SHP77 (cell line): ENCODE measurements around the gene MIGA1.
"Not testable (repeated sequence)": the region's sequence is repeated elsewhere in the genome, so short reads cannot be mapped to it uniquely, and the experiment has no call there.

Experiments used
- DNase-seq, 2 experiments: peaks; one replicate each; lab custom pipeline; 2025; lab: John Stamatoyannopoulos, UW

The MIGA1 gene

DNA sequence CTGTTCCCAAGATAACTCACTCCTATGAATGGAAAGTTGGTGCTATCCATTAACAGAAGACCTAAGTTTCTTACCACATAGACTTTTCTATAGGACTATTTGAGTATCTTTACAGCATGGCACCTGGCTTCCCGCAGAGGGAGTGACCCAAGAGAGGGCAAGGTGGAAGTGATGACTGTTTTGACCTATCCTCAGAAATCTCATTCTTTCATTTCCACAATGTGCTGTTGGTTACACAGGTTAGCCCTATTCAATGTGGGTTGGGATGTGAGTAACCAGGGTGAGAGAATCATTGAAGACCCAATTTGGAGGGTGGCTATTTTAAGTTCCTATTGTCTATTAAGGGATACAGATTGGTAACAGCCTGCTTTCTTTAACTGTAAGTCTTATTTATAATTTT, 70.6 kb downstream of the MIGA1 start:
- no peak for DNase-seq

DNA sequence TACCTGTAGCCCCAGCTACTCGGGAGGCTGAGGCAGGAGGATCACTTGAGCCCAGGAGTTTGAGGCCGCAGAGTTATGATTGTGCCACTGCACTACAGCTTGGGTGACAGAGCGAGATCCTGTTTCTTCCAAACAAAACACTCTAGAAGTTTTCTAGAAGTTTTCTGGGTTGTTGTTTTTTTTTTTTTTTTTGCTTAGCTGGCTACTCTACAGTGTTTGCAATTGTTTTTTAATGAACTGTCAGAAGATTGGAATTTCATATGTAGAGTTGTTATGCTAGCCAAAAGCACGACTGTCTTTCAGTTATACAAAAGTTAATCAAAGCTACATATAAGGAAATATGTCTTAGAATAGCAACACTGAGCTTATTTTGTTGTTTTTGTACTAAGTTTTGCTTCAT, 78.1 kb downstream of the MIGA1 start:
- no peak for DNase-seq

DNA sequence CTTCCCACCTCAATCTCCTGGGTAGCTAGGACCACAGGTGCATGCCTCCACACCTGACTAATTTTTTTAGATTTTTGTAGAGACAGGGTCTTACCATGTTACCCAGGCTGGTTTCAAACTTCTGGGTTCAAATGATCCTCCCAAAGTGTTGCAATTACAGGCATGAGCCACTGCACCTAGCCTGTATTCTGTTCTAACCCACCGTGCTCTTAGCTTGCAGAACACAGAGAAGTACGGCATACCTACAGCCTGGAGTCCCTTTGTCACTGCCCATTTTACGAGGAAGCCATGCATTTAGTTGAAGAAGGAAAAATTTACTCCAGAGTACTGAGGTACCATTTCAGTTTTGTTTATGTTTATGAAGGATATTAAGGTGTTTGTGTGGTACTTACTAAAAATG, 79.3 kb downstream of the MIGA1 start:
- no peak for DNase-seq

DNA sequence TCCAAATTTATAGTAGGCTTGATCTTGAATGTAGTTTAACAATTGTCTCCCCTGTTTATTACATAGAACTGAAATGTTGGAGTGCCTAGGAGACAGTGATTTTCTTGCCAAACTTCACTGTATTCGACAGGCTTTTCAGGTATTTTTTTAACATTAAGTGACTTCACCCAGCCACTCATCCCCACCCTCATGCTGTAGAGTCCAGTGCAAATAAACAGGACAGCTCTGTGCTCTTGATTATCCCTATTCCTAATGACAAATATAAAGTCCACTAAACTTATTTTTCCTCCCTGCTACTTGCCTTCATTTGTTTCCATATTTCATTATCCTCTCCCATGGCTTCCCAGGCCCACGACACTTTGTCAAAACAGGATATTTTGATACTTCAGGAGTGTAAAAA, 79.8 kb downstream of the MIGA1 start:
- DNase-seq: no peak

DNA sequence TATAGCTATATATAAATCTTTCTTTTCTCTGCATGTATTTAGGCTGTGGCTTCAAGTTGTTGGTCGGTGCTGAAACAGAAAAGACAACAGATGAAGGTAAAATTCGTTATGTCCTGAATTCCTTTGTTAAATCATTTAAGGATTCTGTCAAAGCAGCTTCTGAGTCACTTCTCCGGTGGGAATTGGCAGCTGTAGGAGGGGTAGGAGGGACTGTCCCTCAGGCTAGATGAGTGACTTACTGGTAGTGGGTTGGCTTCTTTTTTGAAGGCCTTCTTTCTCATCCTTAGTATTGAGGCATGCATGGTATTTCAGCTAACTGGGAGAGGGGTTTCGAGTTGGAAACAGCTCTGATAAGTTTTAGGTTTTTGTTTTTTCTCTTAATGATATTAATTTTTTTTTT, 86.8 kb downstream of the MIGA1 start:
- no peak for DNase-seq

DNA sequence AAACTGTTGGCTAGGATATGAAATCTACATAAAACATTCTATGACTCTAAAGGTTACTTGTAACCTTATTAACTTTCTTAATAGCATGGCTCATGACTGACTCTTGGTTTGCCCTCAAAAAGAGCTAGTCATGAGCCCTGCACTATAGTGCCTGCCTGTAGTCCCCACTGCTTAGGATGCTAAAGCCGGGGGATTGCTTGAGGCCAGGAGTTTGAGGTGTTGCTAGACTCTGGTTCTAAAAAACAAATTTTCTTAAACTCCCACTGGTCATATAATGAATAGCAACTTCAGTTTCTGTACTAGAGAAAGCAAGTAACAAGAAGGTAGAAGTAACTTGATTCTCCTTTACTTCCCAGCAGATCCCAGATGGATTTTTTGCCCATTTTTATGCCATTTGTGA, 93.2 kb downstream of the MIGA1 start:
- no peak for DNase-seq

DNA sequence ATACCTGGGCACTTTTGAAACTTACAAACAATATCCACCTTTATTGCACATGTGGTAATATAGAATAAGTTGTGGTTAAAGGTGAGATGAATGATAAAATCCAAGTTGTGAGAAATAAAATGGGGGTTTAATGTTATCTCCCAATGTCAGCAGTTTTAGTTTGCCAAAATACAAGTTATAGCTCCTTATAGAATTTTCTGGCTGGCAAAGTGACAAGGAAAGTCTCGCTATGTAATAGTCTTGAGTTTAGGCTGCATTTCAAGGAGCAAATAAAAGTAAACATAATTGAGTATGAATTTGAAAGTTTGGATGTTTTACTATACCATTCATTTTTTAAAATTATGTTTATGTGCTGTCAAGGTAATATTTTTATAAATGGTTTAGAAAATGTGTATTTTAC, 94.0 kb downstream of the MIGA1 start:
- no peak for DNase-seq

DNA sequence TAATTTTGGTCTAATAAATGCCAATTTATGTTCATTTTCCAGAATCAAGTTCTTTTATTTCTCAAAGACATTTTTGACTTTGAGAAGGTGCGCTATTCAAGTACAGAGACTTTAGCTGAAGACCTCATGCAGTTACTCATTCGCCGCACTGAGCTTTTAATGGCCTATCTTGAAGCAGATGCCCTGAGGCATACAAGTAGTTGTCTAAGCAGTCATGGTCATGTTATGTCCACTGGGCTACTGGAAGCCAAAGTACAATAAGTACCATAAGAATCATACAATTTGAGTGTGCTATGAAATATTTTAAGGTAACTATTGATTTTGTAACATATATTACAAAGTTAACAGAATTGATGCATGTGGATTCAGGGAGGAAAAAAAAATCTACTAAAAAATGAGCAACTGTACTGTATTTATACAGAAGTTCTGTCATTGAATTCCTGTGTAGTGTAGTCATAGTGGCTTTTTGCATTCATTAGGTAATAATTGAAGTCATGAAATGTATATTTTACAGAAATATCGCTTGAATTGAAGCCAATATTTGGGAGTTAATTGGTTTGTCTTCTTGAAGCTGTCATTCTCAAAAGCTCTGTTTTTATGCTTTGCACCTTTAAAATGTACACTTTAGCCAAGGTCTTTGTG, 95.5 kb downstream of the MIGA1 start:
- no peak for DNase-seq

DNA sequence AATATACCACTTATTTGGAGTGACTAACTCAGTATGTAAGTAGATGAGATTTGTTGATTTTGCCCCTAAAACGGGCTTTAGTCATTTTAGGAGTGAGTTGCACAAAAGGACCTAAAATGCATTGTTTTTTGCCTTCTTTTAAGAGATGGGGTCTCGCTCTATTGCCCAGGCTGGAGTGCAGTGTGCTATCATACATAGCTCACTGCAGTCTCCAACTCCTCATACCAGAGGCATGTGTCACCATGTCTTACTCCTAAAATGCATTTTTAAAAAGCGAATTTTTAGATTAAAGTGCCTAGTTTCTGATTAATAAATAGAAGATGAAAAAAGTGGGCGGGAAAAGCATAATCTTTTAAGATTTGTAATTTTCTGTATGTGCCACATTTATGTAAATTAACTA, 97.4 kb downstream of the MIGA1 start:
- DNase-seq: no peak

DNA sequence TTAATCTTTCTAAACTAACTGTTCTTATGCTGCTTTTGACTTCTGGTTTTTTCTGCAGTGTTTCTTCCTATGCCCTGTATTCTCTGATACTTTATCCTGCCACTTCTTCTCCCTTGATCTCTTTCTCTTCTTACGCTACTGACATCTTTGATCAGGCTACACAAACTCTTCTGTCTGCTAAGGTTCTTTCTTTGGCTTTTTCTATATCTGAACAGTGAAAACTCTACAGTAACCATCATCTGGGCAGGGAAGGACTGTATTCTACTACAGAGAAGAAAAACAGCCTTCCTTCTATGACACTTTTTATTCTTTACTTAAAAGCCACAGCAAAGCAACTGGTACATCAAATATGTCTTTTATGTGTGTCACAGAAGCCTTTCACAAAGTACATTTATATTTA, 101.6 kb downstream of the MIGA1 start:
- no peak for DNase-seq

DNA sequence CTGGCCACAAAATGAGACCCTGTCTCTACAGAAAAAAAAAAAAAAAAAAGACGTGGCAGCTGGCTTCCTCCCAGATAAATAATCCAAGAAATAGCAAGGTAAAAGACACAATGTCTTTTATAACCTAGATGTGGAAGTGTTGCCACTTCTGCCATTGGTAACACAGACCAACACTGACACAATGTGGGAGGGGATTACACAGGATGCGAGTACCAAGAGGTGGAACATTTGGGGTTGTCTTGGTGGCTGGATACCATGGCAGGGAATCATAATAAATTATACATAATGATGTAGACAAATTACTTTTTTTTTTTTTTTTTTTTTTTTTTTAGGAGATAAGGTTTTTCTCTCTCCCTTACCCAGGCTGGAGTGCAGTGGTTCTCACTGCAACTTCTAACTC, 103.0 kb downstream of the MIGA1 start:
- DNase-seq: no peak

DNA sequence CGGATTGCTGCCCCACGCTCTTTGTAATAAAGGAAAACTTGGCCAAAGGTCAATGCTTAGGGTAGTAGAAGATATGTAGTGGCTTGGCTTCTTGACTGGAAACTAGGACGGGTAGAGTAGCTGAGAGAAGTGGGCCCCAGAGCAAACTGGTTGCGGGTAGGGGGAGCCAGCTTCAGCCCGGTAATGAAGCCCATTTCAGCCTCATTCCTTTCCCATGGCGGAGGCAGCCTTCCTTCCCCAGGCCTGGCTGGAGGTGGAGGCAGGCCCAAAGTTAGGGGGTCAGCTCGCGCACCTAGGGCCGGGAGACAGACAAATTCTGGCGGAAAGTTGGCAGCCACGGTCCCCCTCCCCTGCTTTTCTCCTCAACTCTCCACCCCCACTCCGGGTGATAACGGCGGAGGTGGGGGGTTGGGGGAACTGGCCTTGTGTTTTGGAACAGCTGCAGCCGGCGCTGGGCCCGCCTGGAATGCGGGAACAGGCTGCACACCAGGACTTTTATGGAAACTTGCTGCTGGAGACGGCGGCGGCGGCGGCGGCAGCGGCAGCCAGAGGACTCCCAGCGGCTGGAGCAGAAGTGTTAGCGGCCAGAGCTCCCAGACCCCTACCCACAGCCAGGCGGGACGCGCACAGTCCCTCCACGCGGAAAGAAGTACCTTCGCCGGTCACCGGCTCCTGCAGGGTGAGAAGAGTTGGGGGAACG, 108.8 kb downstream of the MIGA1 start, which contains the start of gene NEXN:
TSS of gene NEXN (plus strand) at position 544 of the 700 bp plus-strand sequence. CDS start 27,483 bp downstream, outside the sequence.
- DNase-seq: peak; percentile 21 to 25

DNA sequence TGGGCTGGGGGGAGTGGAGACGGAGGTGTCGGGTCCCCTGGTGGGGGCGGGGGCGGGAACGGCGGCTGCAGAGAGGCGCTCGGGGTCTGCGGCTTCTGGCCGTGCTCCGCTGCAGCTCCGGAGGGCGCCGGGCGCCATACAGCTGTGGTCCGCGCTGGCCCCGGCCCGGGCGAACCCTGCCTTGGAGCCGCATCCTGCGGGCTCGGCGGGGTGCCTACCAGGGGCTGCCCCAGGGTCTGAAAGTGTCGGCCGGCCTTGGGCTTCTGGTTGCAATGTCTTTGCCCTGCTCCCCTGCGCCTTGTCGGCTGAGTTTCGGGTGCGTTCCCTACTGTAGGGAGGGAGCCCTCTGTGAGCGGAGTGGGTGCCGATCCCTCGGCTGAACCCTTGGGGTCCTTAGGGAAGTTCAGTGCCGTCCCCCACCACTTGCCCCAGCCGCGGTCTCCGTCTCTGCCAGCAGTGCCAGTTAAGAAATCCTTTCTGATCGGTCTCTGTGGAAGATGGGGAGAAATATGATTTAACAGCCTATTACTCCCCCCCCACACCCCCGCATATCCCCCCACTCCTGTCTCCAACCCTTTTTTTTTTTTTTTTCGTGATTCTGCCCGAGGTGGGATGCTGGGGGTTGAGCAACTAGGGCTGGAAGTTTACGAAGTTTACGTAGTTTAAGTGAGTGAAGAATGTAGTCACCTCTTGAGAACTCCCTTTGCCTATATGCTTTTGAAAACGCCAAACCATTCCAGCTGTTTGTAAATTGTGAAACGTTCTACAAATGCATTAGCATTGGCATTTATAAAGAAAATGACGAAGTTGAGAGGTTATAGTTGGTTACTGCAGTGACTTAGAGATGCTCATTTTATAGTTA, 109.6 kb downstream of the MIGA1 start:
- DNase-seq: peak; percentile 4 to 8

DNA sequence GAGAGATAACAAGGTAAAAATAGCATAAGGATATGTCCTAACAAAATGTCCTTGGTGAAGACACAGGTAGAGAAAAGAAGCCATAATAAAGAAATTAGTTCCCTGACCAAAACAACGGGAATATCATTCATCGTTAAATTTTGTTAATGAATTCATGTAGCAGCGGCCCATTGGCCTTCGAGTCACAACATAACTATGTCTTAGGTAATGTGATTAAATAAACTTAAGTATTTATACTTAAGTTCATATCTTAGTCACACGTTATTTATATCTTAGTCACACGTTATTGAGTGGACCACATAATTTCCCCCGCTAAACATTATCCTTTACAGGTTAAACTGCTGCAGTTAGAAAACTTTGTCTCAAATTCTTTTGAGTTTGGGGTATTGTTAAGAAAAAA, 110.2 kb downstream of the MIGA1 start:
- no peak for DNase-seq

DNA sequence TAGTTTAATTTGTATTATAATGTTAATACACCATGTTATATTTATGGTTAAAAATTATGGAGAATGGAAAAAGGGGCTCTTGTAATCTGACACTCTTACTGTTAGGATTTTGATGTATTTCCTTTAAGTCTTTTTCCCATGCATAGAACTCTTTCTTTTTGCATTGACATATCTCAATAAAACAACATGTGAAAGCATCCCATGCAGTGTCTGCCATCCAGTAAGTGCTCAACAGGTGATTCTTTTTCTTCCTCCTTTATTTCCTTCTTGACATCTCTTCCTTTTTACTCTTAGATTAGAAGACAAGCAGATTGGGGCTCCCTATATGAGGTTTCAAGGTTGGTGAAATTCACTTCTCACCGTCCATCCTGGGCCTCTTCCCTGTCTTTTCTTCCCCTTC, 111.8 kb downstream of the MIGA1 start:
- DNase-seq: no peak

DNA sequence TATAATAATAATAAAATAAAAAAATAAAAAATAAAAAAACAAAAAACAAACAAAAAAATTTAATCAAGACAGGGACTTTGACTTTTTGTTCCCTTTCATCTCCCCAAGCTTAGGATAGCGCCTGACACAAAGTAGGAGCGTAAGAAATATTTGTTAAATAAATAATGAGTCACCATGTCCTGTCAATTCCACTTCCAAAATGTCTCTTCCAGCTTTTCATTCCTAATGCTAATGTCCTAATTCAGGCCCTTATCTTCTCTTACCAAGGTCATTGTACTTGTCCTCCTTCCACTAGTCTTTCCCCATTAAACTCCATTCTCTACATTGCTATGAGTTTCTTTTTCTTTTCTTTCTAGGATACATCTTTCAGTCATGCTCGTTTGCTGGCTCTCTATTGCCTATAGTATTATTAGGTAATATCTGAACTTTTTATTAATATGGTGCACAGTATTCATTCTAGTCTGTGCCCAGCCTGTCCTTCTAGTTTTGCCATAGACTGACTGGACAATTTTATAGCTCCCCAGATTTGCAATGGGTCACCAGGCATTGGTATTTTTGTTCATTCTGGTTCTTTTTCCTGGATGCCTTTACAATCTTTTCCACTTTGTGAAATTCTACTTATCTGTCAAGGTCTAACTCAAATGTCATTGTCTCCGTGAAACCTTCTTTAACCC, 120.3 kb downstream of the MIGA1 start:
- no peak for DNase-seq

DNA sequence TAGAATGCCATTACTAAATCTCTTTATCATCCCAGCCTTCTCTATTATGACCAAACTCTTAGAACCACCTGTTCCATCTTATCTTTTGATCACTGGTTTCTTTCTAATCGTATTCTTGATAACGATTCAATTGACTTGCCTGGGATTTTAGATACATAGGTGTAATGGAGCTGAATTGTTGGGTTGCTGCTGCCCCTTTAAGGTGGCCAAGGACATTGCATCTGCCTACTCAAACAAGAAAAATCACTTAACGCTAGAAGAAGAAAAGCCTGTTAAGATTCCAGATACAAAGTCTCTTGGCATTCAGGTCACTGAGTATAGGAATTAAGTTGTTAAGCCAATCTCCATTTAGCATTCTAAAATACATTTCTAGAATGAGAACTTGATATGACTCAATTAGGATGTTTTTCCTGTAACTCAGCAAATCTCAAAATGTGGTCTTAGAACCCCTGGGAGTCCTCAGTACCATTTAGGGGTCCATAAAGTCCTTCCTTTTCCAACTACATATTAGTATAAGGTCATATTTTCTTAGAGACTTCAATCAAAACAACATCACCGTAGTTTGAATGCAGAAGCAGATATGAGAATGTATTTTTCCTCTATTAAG, 121.3 kb downstream of the MIGA1 start:
- peak; percentile 14 to 44 for DNase-seq

DNA sequence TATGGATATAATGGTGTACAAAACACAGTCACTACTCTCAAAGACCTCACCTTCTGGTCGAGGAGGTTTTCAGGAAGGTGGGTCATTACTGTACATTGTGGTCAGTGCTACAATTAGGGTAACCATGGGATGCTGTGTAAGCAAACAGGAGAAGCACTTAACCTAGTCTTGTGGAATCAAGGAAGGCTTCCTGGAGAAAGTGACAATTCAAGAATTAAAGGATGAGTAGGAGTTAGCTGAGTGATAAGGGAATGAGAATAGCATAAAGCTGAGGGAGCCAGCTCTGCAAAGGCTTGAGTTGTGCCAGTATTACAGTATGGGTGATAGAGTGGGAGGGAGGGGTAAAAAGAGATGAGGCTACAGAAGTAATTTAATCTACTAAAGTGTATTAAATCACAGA, 126.2 kb downstream of the MIGA1 start:
- no peak for DNase-seq

DNA sequence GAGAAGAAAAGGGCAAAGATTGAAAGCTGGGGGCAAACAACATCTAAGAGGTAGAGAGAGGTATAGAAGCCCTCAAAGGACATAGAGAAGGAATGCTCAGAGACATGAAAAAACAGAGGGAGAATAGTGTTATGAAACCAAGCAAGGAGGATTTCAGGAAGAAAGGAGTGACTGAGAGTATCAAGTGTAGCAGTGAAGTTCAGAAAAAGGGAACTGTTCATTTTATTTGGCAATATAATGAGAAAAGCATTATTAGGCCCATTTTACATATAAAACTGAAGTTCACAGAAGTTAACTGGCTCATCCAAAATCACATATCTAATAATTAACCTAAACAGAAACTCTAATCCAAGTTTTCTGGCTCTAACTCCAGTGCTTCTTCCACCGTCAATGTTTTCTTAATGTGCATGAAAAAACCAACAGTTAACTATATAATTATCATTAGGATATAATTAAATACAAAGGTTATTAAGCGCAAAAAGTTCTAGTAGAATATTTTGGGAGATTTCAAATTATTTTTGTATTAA, 126.6 kb downstream of the MIGA1 start:
- DNase-seq: no peak

DNA sequence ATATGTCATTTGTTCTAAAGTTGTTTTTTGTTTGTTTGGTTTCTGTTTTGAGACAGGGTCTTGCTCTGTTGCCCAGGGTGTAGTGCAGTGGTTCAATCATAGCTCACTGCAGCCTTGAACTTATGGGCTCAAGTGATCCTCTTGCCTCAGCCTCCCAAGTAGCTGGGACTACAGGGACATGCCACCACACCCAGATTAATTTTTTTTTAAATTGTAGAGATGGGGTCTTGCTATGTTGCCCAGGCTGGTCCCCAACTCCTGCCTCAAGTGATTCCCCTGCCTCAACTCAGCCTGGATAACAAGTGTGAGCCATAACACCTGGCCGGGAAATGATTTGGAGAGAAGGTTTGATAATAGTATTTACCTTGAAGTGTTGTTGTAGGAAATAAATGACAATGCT, 127.2 kb downstream of the MIGA1 start:
- no peak for DNase-seq

DNA sequence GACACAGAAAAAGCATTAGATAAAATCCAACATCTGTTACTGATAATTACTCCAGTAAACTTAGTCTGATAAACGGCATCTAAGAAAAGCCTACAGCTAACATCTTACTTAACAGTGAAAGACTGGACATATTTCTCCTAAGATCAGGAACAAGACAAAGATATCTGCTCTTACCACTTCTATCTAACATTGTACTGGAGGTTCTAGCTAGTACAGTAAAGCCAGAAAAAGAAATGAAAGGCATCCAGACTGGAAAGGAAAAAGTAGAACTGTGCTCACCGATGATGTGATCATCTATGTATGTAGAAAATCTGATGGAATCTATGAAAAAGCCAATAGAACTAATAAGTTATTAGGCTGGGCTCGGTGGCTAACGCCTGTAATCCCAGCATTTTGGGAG, 130.7 kb downstream of the MIGA1 start:
- DNase-seq: no peak

DNA sequence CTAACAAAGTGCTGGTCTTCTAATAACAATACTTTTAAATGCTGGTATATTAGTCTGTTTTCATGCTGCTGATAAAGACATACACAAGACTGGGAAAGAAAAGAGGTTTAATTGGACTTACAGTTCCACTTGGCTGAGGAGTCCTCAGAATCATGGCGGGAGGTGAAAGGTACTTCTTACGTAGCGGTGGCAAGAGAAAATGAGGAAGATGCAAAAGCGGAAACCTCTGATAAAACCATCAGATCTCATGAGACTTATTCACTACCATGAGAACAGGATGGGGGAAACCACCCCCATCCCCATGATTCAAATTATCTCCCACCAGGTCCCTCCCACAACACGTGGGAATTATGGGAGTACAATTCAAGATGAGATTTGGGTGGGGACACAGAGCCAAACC, 139.5 kb downstream of the MIGA1 start:
- not testable (repeated sequence) for DNase-seq
